GM12874 (cell line): ENCODE results near the gene THSD7B.

Source experiments
- CTCF ChIP-seq: IDR thresholded peaks from 2 replicates; pipeline ENCODE4 v1.5.1; 2011; ENCODE audit warnings: low read depth, mild to moderate bottlenecking, control low read depth, low read length, moderate library complexity; ENCODE audit not compliant: insufficient read depth

THSD7B gene

GRCh38 chr2:137291836-137292570 is 526.7 kb downstream of the THSD7B start:
- TF ChIP-seq CTCF, result no peak

GRCh38 chr2:137298377-137298776 is 533.0 kb downstream of the THSD7B start:
- TF ChIP-seq CTCF, result no peak

GRCh38 chr2:137300987-137301386 is 535.6 kb downstream of the THSD7B start:
- TF ChIP-seq CTCF, result no peak

GRCh38 chr2:137302957-137303356 is 537.6 kb downstream of the THSD7B start:
- TF ChIP-seq CTCF, result no peak

GRCh38 chr2:137316075-137316474 is 550.7 kb downstream of the THSD7B start:
- no peak for TF ChIP-seq CTCF

GRCh38 chr2:137321566-137321965 is 556.2 kb downstream of the THSD7B start:
- TF ChIP-seq CTCF, result no peak

GRCh38 chr2:137333386-137334165 is 568.2 kb downstream of the THSD7B start:
- no peak for TF ChIP-seq CTCF
